GM12878 (cell line): ENCODE results near the gene GNPTAB.

Source experiments
- CTCF ChIP-seq, 3 experiments: IDR thresholded peaks in 2 of 3; conservative IDR thresholded peaks in 1 of 3; 2 replicates each; pipeline ENCODE4 v1.5.1; 2011; ENCODE audit warnings: low read depth in 3 of 3, low read length in 3 of 3, mild to moderate bottlenecking in 3 of 3, control low read depth in 2 of 3, moderate library complexity in 2 of 3, inconsistent platforms in 1 of 3, mixed read lengths in 1 of 3; ENCODE audit not compliant: control insufficient read depth in 2 of 3, insufficient read depth in 1 of 3; ENCODE audit errors: extremely low read depth in 1 of 3
- MLLT1 ChIP-seq: fragments of 450-650 bp; IDR thresholded peaks from 2 replicates; pipeline ENCODE4 v1.6.1; 2016; ENCODE audit warnings: mild to moderate bottlenecking

GRCh38 chr12:101738920-101739665, 91.7 kb downstream of the GNPTAB start, which contains the start of gene SYCP3:
- no peak for TF ChIP-seq MLLT1
- no peak for TF ChIP-seq CTCF (IDR thresholded peaks at IDR 0.05 in 2 of 3, conservative IDR thresholded peaks at IDR 0.05 in 1 of 3; ENCODE audit: control insufficient read depth in 2 of 3, extremely low read depth in 1 of 3, insufficient read depth in 1 of 3, low read depth in 3 of 3, low read length in 3 of 3)
